IMR-90 (cell line): ENCODE measurements around the gene IL20. TPM values are rescaled to one million over a fixed set of nuclear protein-coding genes. Genes with fewer than 3 reads are reported as not detected.

Experiments
- ATAC-seq: fragments of 200-7000 bp; cut with Tn5 transposase; 2 replicates; pipeline ENCODE4 v1.9.1; 2020; ENCODE audit warnings: low read depth, mild to moderate bottlenecking, moderate library complexity
- BruUV-seq: library from RNA; stranded (reverse); fragments of 400-500 nt; replicated peaks from 2 replicates; lab custom pipeline; 2021; lab: Mats Ljungman, UMichigan
- CTCF ChIA-PET: fragments of 300-600 bp; formaldehyde crosslinking; extraction: SDS; loops from one replicate; lab custom pipeline; 2021; ENCODE audit warnings: antibody characterized with exemption; lab: Yijun Ruan, JAX
- POLR2A ChIA-PET: fragments of 300-600 bp; sonication (Branson Sonifier 250); formaldehyde crosslinking; loops from one replicate; lab custom pipeline; 2022; ENCODE audit warnings: antibody characterized with exemption; ENCODE audit not compliant: unreplicated experiment; lab: Charles Lee
- DNase-seq: peaks from one replicate; pipeline ENCODE4 v3.0.0; 2013
- H2AFZ ChIP-seq: replicated peaks from 2 replicates; pipeline ENCODE3; 2013; ENCODE audit warnings: low read length, mild to moderate bottlenecking; ENCODE audit not compliant: poor library complexity
- H2AK5ac ChIP-seq: 2 replicates; pipeline ENCODE4 v1.6.1; 2013; ENCODE audit warnings: low read depth, low read length, inconsistent platforms
- H2AK9ac ChIP-seq: replicated peaks from 2 replicates; pipeline ENCODE3; 2013; ENCODE audit warnings: mild to moderate bottlenecking, low read depth, low read length, moderate library complexity; ENCODE audit not compliant: poor library complexity
- H2BK120ac ChIP-seq: 2 replicates; pipeline ENCODE4 v1.6.1; 2013; ENCODE audit warnings: low read depth, low read length, inconsistent platforms
- H2BK15ac ChIP-seq: 3 replicates; pipeline ENCODE4 v1.6.1; 2013; ENCODE audit warnings: low read depth, low read length, inconsistent platforms
- H2BK20ac ChIP-seq: 2 replicates; pipeline ENCODE4 v1.6.1; 2013; ENCODE audit warnings: low read depth, mild to moderate bottlenecking, inconsistent platforms, low read length, moderate library complexity
- H2BK5ac ChIP-seq: 2 replicates; pipeline ENCODE4 v1.6.1; 2013; ENCODE audit warnings: mild to moderate bottlenecking, low read depth, low read length, inconsistent platforms; ENCODE audit not compliant: poor library complexity, severe bottlenecking
- H3K14ac ChIP-seq: replicated peaks from 2 replicates; pipeline ENCODE4 v1.6.1; 2013; ENCODE audit warnings: low read depth, low read length, inconsistent platforms
- H3K18ac ChIP-seq: 2 replicates; pipeline ENCODE4 v1.6.1; 2013; ENCODE audit warnings: low read depth, low read length, control low read depth
- H3K23ac ChIP-seq: 2 replicates; pipeline ENCODE4 v1.6.1; 2013; ENCODE audit warnings: low read depth, low read length, inconsistent platforms
- H3K27ac ChIP-seq: 2 replicates; pipeline ENCODE4 v1.5.1; 2013; ENCODE audit warnings: mild to moderate bottlenecking, control low read depth, low read length; ENCODE audit not compliant: insufficient read depth
- H3K27me3 ChIP-seq: 2 replicates; pipeline ENCODE4 v1.6.1; 2013; ENCODE audit warnings: low read length; ENCODE audit not compliant: control insufficient read depth, insufficient read depth
- H3K36me3 ChIP-seq: 2 replicates; pipeline ENCODE4 v1.6.1; 2013; ENCODE audit warnings: low read length, mixed read lengths; ENCODE audit not compliant: control insufficient read depth, insufficient read depth
- H3K4ac ChIP-seq: 2 replicates; pipeline ENCODE4 v1.6.1; 2013; ENCODE audit warnings: low read depth, low read length, inconsistent platforms
- H3K4me1 ChIP-seq: 2 replicates; pipeline ENCODE4 v1.6.1; 2013; ENCODE audit warnings: low read length, mixed read lengths; ENCODE audit not compliant: control insufficient read depth, insufficient read depth
- H3K4me2 ChIP-seq: 2 replicates; pipeline ENCODE4 v1.6.1; 2013; ENCODE audit warnings: low read depth, mild to moderate bottlenecking, control low read depth, low read length, moderate library complexity
- H3K4me3 ChIP-seq: 2 replicates; pipeline ENCODE4 v1.5.1; 2013; ENCODE audit warnings: low read depth, mild to moderate bottlenecking, control low read depth, low read length, moderate library complexity; ENCODE audit not compliant: insufficient read depth
- H3K56ac ChIP-seq: 2 replicates; pipeline ENCODE4 v1.6.1; 2013; ENCODE audit warnings: low read length, inconsistent platforms; ENCODE audit not compliant: insufficient read depth; ENCODE audit errors: extremely low read depth
- H3K79me1 ChIP-seq, 2 experiments: 2 replicates each; pipeline ENCODE4 v1.6.1; 2013; ENCODE audit warnings: low read length in 2 of 2, inconsistent platforms in 1 of 2, low read depth in 1 of 2
- H3K9ac ChIP-seq: 2 replicates; pipeline ENCODE4 v1.6.1; 2013; ENCODE audit warnings: low read depth, low read length, control low read depth
- H3K9me1 ChIP-seq: 2 replicates; pipeline ENCODE4 v1.6.1; 2013; ENCODE audit warnings: low read length, inconsistent platforms; ENCODE audit not compliant: insufficient read depth
- H3K9me3 ChIP-seq: 2 replicates; pipeline ENCODE4 v1.6.1; 2013; ENCODE audit warnings: low read length; ENCODE audit not compliant: control insufficient read depth, insufficient read depth
- H4K20me1 ChIP-seq: 2 replicates; pipeline ENCODE4 v1.6.1; 2013; ENCODE audit warnings: low read length, inconsistent platforms; ENCODE audit not compliant: insufficient read depth
- H4K5ac ChIP-seq: 2 replicates; pipeline ENCODE4 v1.6.1; 2013; ENCODE audit warnings: mild to moderate bottlenecking, low read depth, low read length, control low read depth
- H4K8ac ChIP-seq, 2 experiments: 2 replicates each; pipeline ENCODE4 v1.6.1; 2013; ENCODE audit warnings: low read depth in 2 of 2, low read length in 2 of 2, control low read depth in 1 of 2, inconsistent platforms in 1 of 2
- H4K91ac ChIP-seq: 2 replicates; pipeline ENCODE4 v1.6.1; 2013; ENCODE audit warnings: low read depth, low read length, inconsistent platforms; ENCODE audit not compliant: insufficient read depth
- POLR2A ChIP-seq: IDR thresholded peaks from 2 replicates; pipeline ENCODE4 v1.6.1; 2012; ENCODE audit warnings: mild to moderate bottlenecking, low read depth, low read length
- WGBS, 2 experiments: methylation state at CpG; one replicate each; pipeline versions ENCODE4 v1.1.5 to v1.1.7; 2013; ENCODE audit warnings: missing lambda C conversion rate in 2 of 2; ENCODE audit not compliant: insufficient read length in 1 of 2; ENCODE audit errors: extremely low coverage in 2 of 2; 5-methylcytosine and 5-hydroxymethylcytosine counted together
- dilution Hi-C: fragments of 300-500 bp; cut with HindIII; formaldehyde crosslinking; loops from one replicate; pipeline ENCODE4 v1.14.3; 2018; ENCODE audit warnings: low sequenced_read_pairs; ENCODE audit not compliant: unreplicated experiment
- in situ Hi-C: fragments of 300-500 bp; cut with MboI; formaldehyde crosslinking; loops from 3 replicates; pipeline ENCODE4 v1.14.3; 2019; ENCODE audit warnings: low sequenced_read_pairs, inconsistent platforms, mixed read lengths
- intact Hi-C: fragments of 100-400 bp; cut with micrococcal nuclease; formaldehyde crosslinking; loops from 2 replicates; pipeline ENCODE4 v1.10.0; 2022
- polyA plus RNA-seq, 3 experiments: library from polyadenylated mRNA; depleted of rRNA; stranded (reverse); fragments of >200 nt; gene quantifications; 2 replicates each; pipeline ENCODE4 v1.2.3, GENCODE V29; 2012; ENCODE audit warnings: low replicate concordance in 1 of 3
- total RNA-seq: library from RNA; depleted of rRNA; stranded (reverse); fragments of >200 nt; gene quantifications from 2 replicates; pipeline ENCODE4 v1.2.3, GENCODE V29; 2012

IL20 gene
- total and polyA plus RNA-seq, 2 of the 4 experiments (the other 2 are of a cell fraction) = not detected

- H2AFZ ChIP-seq = peak overlapping the region; percentile 73
- H3K23ac ChIP-seq = no peak overlapping the region
- BruUV-seq = no TSS peak
- H2BK15ac ChIP-seq = no peak overlapping the region
- no peak overlapping the region for H3K4ac ChIP-seq
- no peak overlapping the region for H2BK5ac ChIP-seq
- peaks cover 2% of the 10 kb centered on the region; the same call in 1 of the 2 replicates for H3K4me1 ChIP-seq
- no peaks in the 10 kb centered on the region for H3K79me1 ChIP-seq
- no peak overlapping the region for H3K4me2 ChIP-seq
- WGBS, 2 experiments = 65% methylated on average over 2 of the region's 5 CpGs; no CpG with 5 or more reads in 1 of the 2 experiments
- no peaks in the 10 kb centered on the region for H3K9me3 ChIP-seq
- ChIA-PET CTCF (interaction anchor here (1.1 kb wide), 1 partner anchor 27 kb away, joined by 3 read pairs; no protein-coding TSS in a partner anchor), POLR2A (no interaction called here)
- no peak overlapping the region for H2BK20ac ChIP-seq
- no peak overlapping the region for H3K18ac ChIP-seq
- H3K27me3 ChIP-seq = peaks cover 14% of the 10 kb centered on the region
- no peak for TF ChIP-seq POLR2A
- no peak overlapping the region for H4K91ac ChIP-seq
- H2BK120ac ChIP-seq = no peak overlapping the region
- intact Hi-C loops = no loop called here
- no peaks in the 10 kb centered on the region for H3K36me3 ChIP-seq
- no peak overlapping the region for H3K9ac ChIP-seq
- dilution Hi-C loops = no loop called here
- 0 out of 2 replicates have a peak, but pooled peaks cover 4% of the 10 kb centered on the region for H3K9me1 ChIP-seq
- no peak overlapping the region for H3K56ac ChIP-seq
- H2AK5ac ChIP-seq = no peak overlapping the region; the same call in 1 of the 2 replicates
- H2AK9ac ChIP-seq = no peak overlapping the region
- ATAC-seq (no peak), DNase-seq (no peak)
- no peak overlapping the region for H3K4me3 ChIP-seq
- in situ Hi-C loops = no loop called here
- no peak overlapping the region for H4K5ac ChIP-seq
- H4K8ac ChIP-seq = no peak overlapping the region
- no peaks in the 10 kb centered on the region for H4K20me1 ChIP-seq
- H3K14ac ChIP-seq = no peak overlapping the region
- H3K27ac ChIP-seq = no peak overlapping the region
These were observed 6.3 kb upstream of the IL20 start for GRCh38 chr1:206859082-206859521.
